CD14-positive monocyte (primary cell): Measurements from ENCODE around the gene CENPU. TPM values are rescaled to one million over a fixed set of nuclear protein-coding genes. Genes with fewer than 3 reads are reported as not detected.

Source experiments
- DNase-seq, 3 donors: peaks; one replicate each; pipeline ENCODE4 v3.0.0-alpha.2; 2011 to 2022
- H2AFZ ChIP-seq: 2 replicates; pipeline ENCODE4 v1.6.0; 2012; ENCODE audit warnings: mild to moderate bottlenecking, low read depth, low read length, inconsistent platforms; ENCODE audit not compliant: insufficient read depth, poor library complexity, severe bottlenecking
- H3K27ac ChIP-seq, 2 donors: 1 replicate in 1 of 2; 2 replicates in 1 of 2; pipeline ENCODE4 v1.5.1; 2012 to 2013; ENCODE audit warnings: low read length in 2 of 2, control low read depth in 1 of 2, inconsistent platforms in 1 of 2, low read depth in 1 of 2, mild to moderate bottlenecking in 1 of 2
- H3K27me3 ChIP-seq, 2 donors: one replicate each; pipeline versions ENCODE4 v1.6.0 to v1.6.1; 2011 to 2013; ENCODE audit warnings: low read length in 2 of 2; ENCODE audit not compliant: control insufficient read depth in 2 of 2, insufficient read depth in 2 of 2
- H3K36me3 ChIP-seq, 2 donors: replicated peaks in 1 of 2; 1 replicate in 1 of 2; 2 replicates in 1 of 2; pipeline versions ENCODE4 v1.5.1 to v1.6.1; 2012 to 2013; ENCODE audit warnings: low read length in 2 of 2, control low read depth in 1 of 2, inconsistent platforms in 1 of 2, mild to moderate bottlenecking in 1 of 2; ENCODE audit not compliant: insufficient read depth in 2 of 2, control insufficient read depth in 1 of 2
- H3K4me1 ChIP-seq, 2 donors: 1 replicate in 1 of 2; 2 replicates in 1 of 2; pipeline versions ENCODE4 v1.5.1 to v1.6.1; 2012 to 2013; ENCODE audit warnings: low read length in 2 of 2, control low read depth in 1 of 2, inconsistent platforms in 1 of 2, mild to moderate bottlenecking in 1 of 2, moderate library complexity in 1 of 2; ENCODE audit not compliant: insufficient read depth in 2 of 2, control insufficient read depth in 1 of 2
- H3K4me2 ChIP-seq: replicated peaks from 2 replicates; pipeline ENCODE3; 2012; ENCODE audit warnings: low read length, moderate library complexity, mild to moderate bottlenecking; ENCODE audit not compliant: poor library complexity, severe bottlenecking; ENCODE audit errors: extremely low read depth
- H3K4me3 ChIP-seq, 3 experiments: fragments of 200-600 bp in 1 of 3; sonication (generic) in 1 of 3; replicated peaks in 1 of 3; 1 replicate in 2 of 3; 2 replicates in 1 of 3; pipeline ENCODE4 v1.5.1; 2011 to 2013; ENCODE audit warnings: low read length in 3 of 3, mild to moderate bottlenecking in 3 of 3, control low read depth in 2 of 3, low read depth in 2 of 3, inconsistent platforms in 1 of 3, moderate library complexity in 1 of 3
- H3K79me2 ChIP-seq: 2 replicates; pipeline ENCODE4 v1.6.0; 2012; ENCODE audit warnings: mild to moderate bottlenecking, control low read depth, inconsistent platforms, low read length, moderate library complexity; ENCODE audit not compliant: insufficient read depth
- H3K9ac ChIP-seq: 2 replicates; pipeline ENCODE4 v1.6.0; 2017; ENCODE audit warnings: low read length, mild to moderate bottlenecking; ENCODE audit not compliant: insufficient read depth, poor library complexity, severe bottlenecking
- H3K9me3 ChIP-seq, 2 donors: replicated peaks in 1 of 2; 1 replicate in 1 of 2; 2 replicates in 1 of 2; pipeline versions ENCODE4 v1.5.1 to v1.6.1; 2012 to 2013; ENCODE audit warnings: low read length in 2 of 2, control low read depth in 1 of 2; ENCODE audit not compliant: control insufficient read depth in 1 of 2, insufficient read depth in 1 of 2
- H4K20me1 ChIP-seq: 2 replicates; pipeline ENCODE4 v1.6.0; 2012; ENCODE audit warnings: mild to moderate bottlenecking, low read length, control low read depth, moderate library complexity; ENCODE audit not compliant: insufficient read depth
- H3K27ac Mint-ChIP-seq, 7 donors: one replicate each; pipeline ENCODE4 v1.8.0; 2020; ENCODE audit warnings: mild to moderate bottlenecking in 7 of 7, mixed read lengths in 7 of 7, moderate library complexity in 6 of 7, inconsistent platforms in 2 of 7
- H3K27me3 Mint-ChIP-seq, 3 donors: one replicate each; pipeline ENCODE4 v1.8.0; 2021 to 2022; ENCODE audit warnings: low read depth in 3 of 3, mild to moderate bottlenecking in 3 of 3, mixed read lengths in 3 of 3, moderate library complexity in 3 of 3, inconsistent platforms in 1 of 3
- H3K36me3 Mint-ChIP-seq, 2 donors: one replicate each; pipeline ENCODE4 v1.8.0; 2020; ENCODE audit warnings: mixed read lengths in 2 of 2, inconsistent platforms in 1 of 2, mild to moderate bottlenecking in 1 of 2
- H3K4me1 Mint-ChIP-seq: one replicate; pipeline ENCODE4 v1.8.0; 2020; ENCODE audit warnings: mild to moderate bottlenecking, mixed read lengths
- H3K4me3 Mint-ChIP-seq, 2 donors: one replicate each; pipeline ENCODE4 v1.8.0; 2020; ENCODE audit warnings: mild to moderate bottlenecking in 2 of 2, mixed read lengths in 2 of 2, moderate library complexity in 1 of 2
- H3K9me3 Mint-ChIP-seq, 7 donors: one replicate each; pipeline ENCODE4 v1.8.0; 2020 to 2022; ENCODE audit warnings: mixed read lengths in 7 of 7, mild to moderate bottlenecking in 6 of 7, moderate library complexity in 6 of 7, inconsistent platforms in 2 of 7
- CTCF ChIP-seq: fragments of 200-600 bp; IDR thresholded peaks from one replicate; pipeline ENCODE4 v1.8.0; 2022; ENCODE audit warnings: antibody characterized with exemption, mild to moderate bottlenecking
- WGBS: methylation state at CpG from one replicate; pipeline ENCODE4 v1.1.5; 2013; ENCODE audit warnings: missing lambda C conversion rate; ENCODE audit not compliant: insufficient coverage; 5-methylcytosine and 5-hydroxymethylcytosine counted together
- intact Hi-C, 2 donors: fragments of 100-400 bp; cut with micrococcal nuclease; formaldehyde crosslinking; loops; one replicate each; pipeline versions ENCODE4 v1.15.0 to v1.15.1; 2023
- polyA plus RNA-seq, 3 donors: library from polyadenylated mRNA; depleted of rRNA in 1 of 3; unstranded in 2 of 3; stranded (reverse) in 1 of 3; fragments of 300-500 nt in 2 of 3; fragments of >200 nt in 1 of 3; fragmentation: Illumina TruSeq in 2 of 3; gene quantifications; 1 replicate in 2 of 3; 2 replicates in 1 of 3; pipeline ENCODE4 v1.2.3, GENCODE V29; 2012 to 2021

CENPU gene
- polyA plus RNA-seq, 3 donors: 1.2 to 1.6 (median 1.5) TPM

GRCh38 chr4:184750926-184751584 lies 17.2 kb upstream of the CENPU start:
- Mint-ChIP-seq H3K4me3 (no peak overlapping the region), H3K27me3 (peaks cover 0 to 4% (median 0%) of the 10 kb centered on the region in 3 donors), H3K4me1 (peaks cover 59% of the 10 kb centered on the region), H3K27ac (peak overlapping the region in 2 of 7 donors; percentile 25 to 60), H3K9me3 (peaks cover 0 to 3% (median 0%) of the 10 kb centered on the region in 7 donors), H3K36me3 (peaks cover 35 to 42% of the 10 kb centered on the region in 2 donors)
- H3K4me2 ChIP-seq: no peak overlapping the region
- peaks cover 20% of the 10 kb centered on the region for H4K20me1 ChIP-seq
- H2AFZ ChIP-seq: no peak overlapping the region
- H3K4me3 ChIP-seq: no peak overlapping the region
- WGBS: 90% methylated on average over 6 of the region's 8 CpGs
- no peak overlapping the region for H3K9ac ChIP-seq
- no peaks in the 10 kb centered on the region for H3K9me3 ChIP-seq
- intact Hi-C loops: loop anchor here in 1 of 2 donors (5.0 kb wide), 1 partner anchor 36 kb away; no protein-coding TSS in a partner anchor
- H3K27me3 ChIP-seq: no peaks in the 10 kb centered on the region
- peaks cover 24 to 39% of the 10 kb centered on the region in 2 donors for H3K36me3 ChIP-seq
- peaks cover 38 to 48% of the 10 kb centered on the region in 2 donors for H3K4me1 ChIP-seq
- no peak overlapping the region for H3K27ac ChIP-seq
- no peaks in the 10 kb centered on the region for H3K79me2 ChIP-seq
- TF ChIP-seq CTCF: no peak
- DNase-seq: no peak

DNA sequence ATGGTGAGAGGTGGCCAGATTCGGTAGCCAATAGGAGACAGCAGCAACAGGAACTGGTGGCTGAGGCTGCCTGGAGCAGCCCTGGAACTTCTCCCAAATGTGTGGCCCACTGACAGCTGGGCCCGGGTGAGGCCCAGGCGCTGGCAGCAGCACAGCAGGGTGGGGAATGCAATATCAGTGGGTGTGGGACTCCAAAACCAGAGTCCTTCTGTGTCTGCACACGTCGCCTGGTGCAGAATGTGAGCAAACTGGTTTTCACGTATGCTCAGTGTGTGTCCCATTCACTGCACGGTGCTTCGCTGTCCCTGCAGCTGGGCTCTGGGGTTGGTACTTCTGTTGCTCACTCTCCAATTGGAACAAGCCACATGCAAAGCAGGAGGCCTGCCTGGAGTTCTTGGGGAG lies 14.4 kb upstream of the CENPU start:
- Mint-ChIP-seq H3K9me3 (no peaks in the 10 kb centered on the region), H3K4me3 (no peak overlapping the region), H3K27me3 (peaks cover 0 to 5% (median 0%) of the 10 kb centered on the region in 3 donors), H3K36me3 (peaks cover 10 to 14% of the 10 kb centered on the region in 2 donors), H3K4me1 (peaks cover 70% of the 10 kb centered on the region), H3K27ac (peak overlapping the region in 1 of 7 donors; percentile 6)
- Histone ChIP-seq H3K4me1 (peaks cover 46 to 57% of the 10 kb centered on the region in 2 donors), H4K20me1 (peaks cover 10% of the 10 kb centered on the region), H2AFZ (no peak overlapping the region), H3K9me3 (no peaks in the 10 kb centered on the region), H3K4me2 (no peak overlapping the region), H3K27ac (no peak overlapping the region), H3K79me2 (no peaks in the 10 kb centered on the region), H3K27me3 (no peaks in the 10 kb centered on the region), H3K36me3 (peaks cover 0 to 11% of the 10 kb centered on the region in 2 donors), H3K9ac (no peak overlapping the region), H3K4me3 (no peak overlapping the region)
- intact Hi-C loops: loop anchor here (10.0 kb wide), 3 partner anchors 57 to 257 kb away; partner anchors contain the start of gene ACSL1 (in 1 of the 2)
- no peak for DNase-seq
- WGBS: 59% methylated on average over 8 of the region's 8 CpGs
- no peak for TF ChIP-seq CTCF
